Calu3 (cell line): ENCODE results near the gene CHMP6. TPM values are rescaled to one million over a fixed set of nuclear protein-coding genes. Genes with fewer than 3 reads are reported as not detected.

ENCODE experiments used
- BruUV-seq: library from RNA; stranded (reverse); fragments of 400-500 nt; replicated peaks from 2 replicates; lab custom pipeline; 2021; lab: Mats Ljungman, UMichigan
- CTCF ChIA-PET: fragments of 300-600 bp; sonication (Branson Sonifier 250); formaldehyde crosslinking; loops from one replicate; lab custom pipeline; 2022; ENCODE audit warnings: antibody characterized with exemption; lab: Charles Lee
- DNase-seq: peaks from one replicate; pipeline ENCODE4 v3.0.0; 2022
- H3K27ac Mint-ChIP-seq: one replicate; pipeline ENCODE4 v1.8.0; 2022; ENCODE audit warnings: mixed read lengths; ENCODE audit not compliant: unreplicated experiment
- H3K27me3 Mint-ChIP-seq: one replicate; pipeline ENCODE4 v1.8.0; 2022; ENCODE audit warnings: mixed read lengths; ENCODE audit not compliant: unreplicated experiment
- H3K36me3 Mint-ChIP-seq: one replicate; pipeline ENCODE4 v1.8.0; 2022; ENCODE audit warnings: mild to moderate bottlenecking, moderate library complexity, mixed read lengths; ENCODE audit not compliant: insufficient read depth, unreplicated experiment
- H3K4me1 Mint-ChIP-seq: one replicate; pipeline ENCODE4 v1.8.0; 2022; ENCODE audit warnings: mild to moderate bottlenecking, low read depth, mixed read lengths; ENCODE audit not compliant: unreplicated experiment
- H3K4me3 Mint-ChIP-seq: one replicate; pipeline ENCODE4 v1.8.0; 2022; ENCODE audit warnings: mild to moderate bottlenecking, low read depth, moderate library complexity, mixed read lengths; ENCODE audit not compliant: unreplicated experiment
- H3K9me3 Mint-ChIP-seq: one replicate; pipeline ENCODE4 v1.8.0; 2022; ENCODE audit warnings: low read depth, mixed read lengths; ENCODE audit not compliant: unreplicated experiment
- CTCF ChIP-seq: fragments of 200-600 bp; IDR thresholded peaks from one replicate; pipeline ENCODE4 v1.8.0; 2022; ENCODE audit warnings: antibody characterized with exemption; ENCODE audit not compliant: unreplicated experiment
- intact Hi-C: fragments of 100-400 bp; cut with micrococcal nuclease; formaldehyde crosslinking; loops from one replicate; pipeline ENCODE4 v1.10.0; 2022; ENCODE audit not compliant: unreplicated experiment
- total RNA-seq: library from RNA; stranded (reverse); gene quantifications from 2 replicates; pipeline ENCODE4 v1.2.3, GENCODE V29; 2022

Gene CHMP6
- total RNA-seq, 1 experiment from 2014 or later = 27.9 TPM

GRCh38 chr17:80948976-80949450 lies 42.6 kb upstream of the CHMP6 start:
- Mint-ChIP-seq H3K27me3 (no peaks in the 10 kb centered on the region), H3K4me1 (no peaks in the 10 kb centered on the region), H3K9me3 (no peaks in the 10 kb centered on the region), H3K27ac (no peak overlapping the region), H3K36me3 (peaks cover 18% of the 10 kb centered on the region), H3K4me3 (no peak overlapping the region)
- CTCF ChIA-PET = no interaction called here
- DNase-seq = no peak
- intact Hi-C loops = no loop called here
- BruUV-seq = no TSS peak
- no peak for TF ChIP-seq CTCF

GRCh38 chr17:80949451-80950421 lies 41.9 kb upstream of the CHMP6 start:
- Mint-ChIP-seq H3K9me3 (no peaks in the 10 kb centered on the region), H3K4me3 (no peak overlapping the region), H3K27ac (no peak overlapping the region), H3K36me3 (peaks cover 18% of the 10 kb centered on the region), H3K27me3 (no peaks in the 10 kb centered on the region), H3K4me1 (no peaks in the 10 kb centered on the region)
- DNase-seq = no peak
- intact Hi-C loops = no loop called here
- no peak for TF ChIP-seq CTCF
- CTCF ChIA-PET = no interaction called here
- no TSS peak for BruUV-seq

GRCh38 chr17:80950466-80951120 lies 41.0 kb upstream of the CHMP6 start:
- H3K27me3 Mint-ChIP-seq = no peaks in the 10 kb centered on the region
- CTCF ChIA-PET = no interaction called here
- no peak overlapping the region for H3K4me3 Mint-ChIP-seq
- BruUV-seq = no TSS peak
- TF ChIP-seq CTCF = no peak
- DNase-seq = no peak
- peaks cover 21% of the 10 kb centered on the region for H3K36me3 Mint-ChIP-seq
- H3K4me1 Mint-ChIP-seq = no peaks in the 10 kb centered on the region
- no peak overlapping the region for H3K27ac Mint-ChIP-seq
- intact Hi-C loops = no loop called here
- no peaks in the 10 kb centered on the region for H3K9me3 Mint-ChIP-seq

GRCh38 chr17:80951121-80952090 lies 40.2 kb upstream of the CHMP6 start:
- Mint-ChIP-seq H3K27ac (no peak overlapping the region), H3K9me3 (no peaks in the 10 kb centered on the region), H3K36me3 (peaks cover 21% of the 10 kb centered on the region), H3K27me3 (no peaks in the 10 kb centered on the region), H3K4me1 (no peaks in the 10 kb centered on the region), H3K4me3 (no peak overlapping the region)
- CTCF ChIA-PET = no interaction called here
- intact Hi-C loops = no loop called here
- BruUV-seq = no TSS peak
- DNase-seq = no peak
- TF ChIP-seq CTCF = no peak
